K562 (cell line): Measurements from ENCODE around the gene LTBP1. TPM values are rescaled to one million over a fixed set of nuclear protein-coding genes. Genes with fewer than 3 reads are reported as not detected.

ENCODE experiments used
- ATAC-seq: fragments of 200-7000 bp; cut with Tn5 transposase; 3 replicates; pipeline ENCODE4 v1.9.1; 2020; ENCODE audit warnings: moderate library complexity
- BruUV-seq: library from RNA; stranded (reverse); fragments of 400-500 nt; replicated peaks from 2 replicates; lab custom pipeline; 2021; lab: Mats Ljungman, UMichigan
- CTCF ChIA-PET: fragments of 300-600 bp; formaldehyde crosslinking; extraction: SDS; loops from one replicate; lab custom pipeline; 2021; ENCODE audit warnings: low intra/inter-chr PET ratio; lab: Yijun Ruan, JAX
- POLR2A ChIA-PET: fragments of 300-600, 350-650 bp; sonication (Branson Sonifier 250); formaldehyde crosslinking; extraction: SDS; loops from one replicate; lab custom pipeline; 2021; ENCODE audit warnings: antibody characterized with exemption, inconsistent platforms; lab: Yijun Ruan, JAX
- DNase-seq, 4 experiments: peaks; one replicate each; pipeline versions ENCODE4 v3.0.0 to v3.0.0-alpha.2; 2011 to 2018; ENCODE audit warnings: low spot score in 3 of 4, mixed read lengths in 3 of 4; ENCODE audit errors: extremely low read depth in 1 of 4
- FAIRE-seq: peaks from 2 replicates; lab custom pipeline; 2011; peaks lifted over from hg19 to GRCh38; lab: Jason Lieb, UNC
- H2AFZ ChIP-seq: 2 replicates; pipeline ENCODE4 v1.6.0; 2011; ENCODE audit warnings: low read depth, low read length, control low read depth, inconsistent platforms
- H3K27ac ChIP-seq: fragments of 200-600 bp; 3 replicates; pipeline ENCODE4 v1.8.0; 2011; ENCODE audit warnings: low read depth, mild to moderate bottlenecking, control low read depth, inconsistent platforms, low read length, moderate library complexity, mixed read lengths; ENCODE audit errors: extremely low read depth
- H3K27me3 ChIP-seq, 2 experiments: fragments of 300-600 bp in 1 of 2; 2 replicates in 1 of 2; 3 replicates in 1 of 2; pipeline versions ENCODE4 v1.6.0 to v1.8.0; 2011; ENCODE audit warnings: inconsistent platforms in 2 of 2, low read length in 2 of 2, mild to moderate bottlenecking in 1 of 2, mixed read lengths in 1 of 2, moderate library complexity in 1 of 2; ENCODE audit not compliant: control insufficient read depth in 2 of 2, insufficient read depth in 2 of 2
- H3K36me3 ChIP-seq: fragments of 300-600 bp; 3 replicates; pipeline ENCODE4 v1.8.0; 2011; ENCODE audit warnings: mild to moderate bottlenecking, low read length, inconsistent platforms; ENCODE audit not compliant: control insufficient read depth, insufficient read depth
- H3K4me1 ChIP-seq, 2 experiments: fragments of 200-600 bp in 1 of 2; replicated peaks in 1 of 2; 2 replicates in 1 of 2; 3 replicates in 1 of 2; pipeline versions ENCODE4 v1.5.1 to v1.8.0; 2011; ENCODE audit warnings: inconsistent platforms in 2 of 2, low read length in 2 of 2, mild to moderate bottlenecking in 1 of 2, mixed read lengths in 1 of 2, moderate library complexity in 1 of 2; ENCODE audit not compliant: control insufficient read depth in 2 of 2, insufficient read depth in 2 of 2
- H3K4me2 ChIP-seq: 2 replicates; pipeline ENCODE4 v1.6.1; 2011; ENCODE audit warnings: low read length, control low read depth, inconsistent platforms, mixed read lengths; ENCODE audit not compliant: insufficient read depth
- H3K4me3 ChIP-seq: fragments of 200-600 bp; sonication (generic), shearing (Covaris generic); 2 replicates; pipeline ENCODE4 v1.5.1; 2016; ENCODE audit warnings: control low read depth, inconsistent platforms
- H3K79me2 ChIP-seq: fragments of 200-600 bp; 3 replicates; pipeline ENCODE4 v1.8.0; 2011; ENCODE audit warnings: low read length, inconsistent platforms; ENCODE audit not compliant: control insufficient read depth, insufficient read depth
- H3K9ac ChIP-seq, 2 experiments: 2 replicates each; pipeline versions ENCODE4 v1.6.0 to v1.6.1; 2011; ENCODE audit warnings: low read depth in 2 of 2, low read length in 2 of 2, control low read depth in 1 of 2, inconsistent platforms in 1 of 2, mild to moderate bottlenecking in 1 of 2, mixed read lengths in 1 of 2; ENCODE audit not compliant: insufficient read depth in 1 of 2
- H3K9me1 ChIP-seq: one replicate; pipeline ENCODE4 v1.6.0; 2011; ENCODE audit warnings: inconsistent platforms, mild to moderate bottlenecking, low read length, moderate library complexity; ENCODE audit not compliant: control insufficient read depth, insufficient read depth
- H3K9me3 ChIP-seq: replicated peaks from 2 replicates; pipeline ENCODE4 v1.5.1; 2011; ENCODE audit warnings: low read depth, low read length, inconsistent platforms; ENCODE audit not compliant: control insufficient read depth, insufficient read depth
- H4K20me1 ChIP-seq: replicated peaks from 2 replicates; pipeline ENCODE4 v1.6.1; 2011; ENCODE audit warnings: low read length, inconsistent platforms, mixed read lengths; ENCODE audit not compliant: control insufficient read depth, insufficient read depth
- DEAF1 ChIP-seq: fragments of 450-650 bp; formaldehyde crosslinking; IDR thresholded peaks from 2 replicates; pipeline ENCODE4 v1.4.0; 2020; ENCODE audit warnings: mild to moderate bottlenecking, moderate library complexity
- EP400 ChIP-seq: fragments of 450-650 bp; IDR thresholded peaks from 2 replicates; pipeline ENCODE4 v1.6.1; 2017; ENCODE audit warnings: antibody characterized with exemption, mild to moderate bottlenecking, moderate library complexity
- GATAD2A ChIP-seq: fragments of 450-650 bp; IDR thresholded peaks from 2 replicates; pipeline ENCODE4 v1.6.1; 2017
- KLF1 ChIP-seq: fragments of 450-650 bp; IDR thresholded peaks from 2 replicates; pipeline ENCODE4 v1.6.1; 2016; ENCODE audit warnings: missing genetic modification characterization, missing compliant biosample characterization
- MAFK ChIP-seq: IDR thresholded peaks from 2 replicates; pipeline ENCODE4 v1.6.1; 2011; ENCODE audit warnings: low read length, improper control_type of control experiment
- MCM5 ChIP-seq: fragments of 450-650 bp; IDR thresholded peaks from 2 replicates; pipeline ENCODE4 v1.6.1; 2016; ENCODE audit warnings: low read depth
- MEIS2 ChIP-seq: fragments of 450-650 bp; IDR thresholded peaks from 2 replicates; pipeline ENCODE4 v1.6.1; 2014; ENCODE audit warnings: mild to moderate bottlenecking; ENCODE audit not compliant: partially characterized antibody
- NFE2L1 ChIP-seq: fragments of 450-650 bp; IDR thresholded peaks from 2 replicates; pipeline ENCODE4 v1.6.1; 2016; ENCODE audit warnings: missing genetic modification characterization, low read depth, mild to moderate bottlenecking, missing compliant biosample characterization, moderate library complexity, borderline replicate concordance
- PTRF ChIP-seq: fragments of 450-650 bp; IDR thresholded peaks from 2 replicates; pipeline ENCODE4 v1.6.1; 2016; ENCODE audit warnings: mild to moderate bottlenecking, missing genetic modification characterization, missing compliant biosample characterization
- TARDBP ChIP-seq: fragments of 450-650 bp; IDR thresholded peaks from 2 replicates; pipeline ENCODE4 v1.6.1; 2016
- ZNF140 ChIP-seq: fragments of 250-450 bp; sonication (Bioruptor Pico); IDR thresholded peaks from 2 replicates; pipeline ENCODE4 v1.8.0; 2021; ENCODE audit warnings: moderate library complexity, mild to moderate bottlenecking, inconsistent platforms
- whole genome bisulfite sequencing: fragments of 100-300 bp; shearing (Covaris generic); methylation state at CpG from one replicate; pipeline ENCODE4 v1.1.6; 2016; ENCODE audit warnings: low coverage, mixed read lengths; ENCODE audit not compliant: insufficient coverage; ENCODE audit errors: missing lambda C conversion rate; 5-methylcytosine and 5-hydroxymethylcytosine counted together
- in situ Hi-C: fragments of 300-500 bp; cut with MboI; formaldehyde crosslinking; loops from 4 replicates; pipeline ENCODE4 v1.15.0; 2018; ENCODE audit warnings: inconsistent platforms, mixed read lengths
- intact Hi-C: fragments of 100-400 bp; cut with micrococcal nuclease; formaldehyde crosslinking; loops from 2 replicates; pipeline ENCODE4 v1.14.2; 2022
- polyA plus RNA-seq, 8 experiments: library from polyadenylated mRNA; depleted of rRNA in 4 of 8; stranded (reverse) in 5 of 8; unstranded in 3 of 8; fragments of >200 nt; fragmentation: Nextera tagmentation in 2 of 8; fragmentation: Illumina TruSeq in 1 of 8; extraction: Ambion mirVana in 2 of 8; extraction: Trizol in 1 of 8; gene quantifications; 2 replicates each; pipeline versions ENCODE4 v1.2.1 to v1.2.3, GENCODE V29; 2011 to 2014; ENCODE audit warnings: inconsistent platforms in 1 of 8, missing spikeins in 1 of 8
- total RNA-seq, 7 experiments: library from RNA; depleted of rRNA in 6 of 7; stranded (reverse); fragments of >200 nt in 6 of 7; fragmentation: Illumina TruSeq in 2 of 7; extraction: Trizol in 2 of 7; gene quantifications; 2 replicates each; pipeline versions ENCODE4 v1.2.1 to v1.2.3, GENCODE V29; 2011 to 2021; ENCODE audit warnings: low replicate concordance in 1 of 7
- TF ChIP-seq, protein P1 (sequence below): sonication (generic); formaldehyde crosslinking; IDR thresholded peaks from 2 replicates; pipeline ENCODE4 v1.8.0; 2022; ENCODE audit warnings: missing genetic modification reagents, mild to moderate bottlenecking, moderate library complexity, borderline replicate concordance
- TF ChIP-seq, protein P2 (sequence below): fragments of 200-800 bp; sonication (Bioruptor generic); IDR thresholded peaks from 2 replicates; pipeline ENCODE4 v1.6.1; 2017; ENCODE audit warnings: missing genetic modification characterization, missing compliant biosample characterization

LTBP1 gene
- total and polyA plus RNA-seq, 9 of the 15 experiments (the other 6 are each of a cell fraction or from before 2014, with no cell fraction given) = 3.6 to 16.4 (median 8.5) TPM

GRCh38 chr2:33266467-33266866, 319.7 kb downstream of the LTBP1 start (continued):
- TF ChIP-seq, protein P1, sequence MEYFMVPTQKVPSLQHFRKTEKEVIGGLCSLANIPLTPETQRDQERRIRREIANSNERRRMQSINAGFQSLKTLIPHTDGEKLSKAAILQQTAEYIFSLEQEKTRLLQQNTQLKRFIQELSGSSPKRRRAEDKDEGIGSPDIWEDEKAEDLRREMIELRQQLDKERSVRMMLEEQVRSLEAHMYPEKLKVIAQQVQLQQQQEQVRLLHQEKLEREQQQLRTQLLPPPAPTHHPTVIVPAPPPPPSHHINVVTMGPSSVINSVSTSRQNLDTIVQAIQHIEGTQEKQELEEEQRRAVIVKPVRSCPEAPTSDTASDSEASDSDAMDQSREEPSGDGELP (CRISPR knock-in tag) = peak; percentile 71

DNA sequence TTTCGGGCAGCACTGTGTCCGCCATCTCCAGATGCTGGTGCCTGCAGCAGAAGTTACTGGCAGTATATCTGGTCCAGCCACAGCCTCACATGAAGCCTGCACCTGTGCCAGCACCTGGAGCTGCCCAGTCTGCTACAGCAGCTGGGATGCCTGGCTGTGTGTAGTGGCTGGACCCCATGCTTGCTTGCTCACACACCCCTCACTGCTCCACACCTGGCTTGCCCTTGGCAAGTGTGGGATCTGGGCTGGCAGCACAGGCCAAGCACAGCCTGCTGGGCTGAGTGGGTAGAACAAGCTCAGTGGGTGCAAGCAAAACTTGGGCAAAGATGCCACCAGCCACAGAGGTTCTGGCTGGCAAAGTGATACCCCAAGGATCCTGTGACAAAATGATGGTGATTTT, 320.3 kb downstream of the LTBP1 start:
- 0 out of 2 replicates have a peak, but pooled peaks cover 3% of the 10 kb centered on the region for H3K9me3 ChIP-seq
- no peaks in the 10 kb centered on the region for H4K20me1 ChIP-seq
- H3K9me1 ChIP-seq = no peaks in the 10 kb centered on the region
- DNase-seq (no peak), FAIRE-seq (no peak), ATAC-seq (no peak)
- in situ Hi-C loops = no loop called here
- no peaks in the 10 kb centered on the region for H3K27me3 ChIP-seq
- ChIA-PET POLR2A (no interaction called here), CTCF (no interaction called here)
- H3K36me3 ChIP-seq = no peaks in the 10 kb centered on the region; the same call in 2 of the 3 replicates
- no peaks in the 10 kb centered on the region for H3K79me2 ChIP-seq
- no peak overlapping the region for H3K27ac ChIP-seq
- no peak overlapping the region for H3K4me2 ChIP-seq
- intact Hi-C loops = no loop called here
- H3K9ac ChIP-seq = no peak overlapping the region
- no peaks in the 10 kb centered on the region; a peak in 1 of 5 replicates for H3K4me1 ChIP-seq
- no TSS peak for BruUV-seq
- H2AFZ ChIP-seq = no peak overlapping the region
- 65% methylated on average over 2 of the region's 2 CpGs for WGBS
- no peak overlapping the region for H3K4me3 ChIP-seq
- TF ChIP-seq MCM5 (no peak), NFE2L1 (no peak), PTRF (tag) (no peak), ZNF140 (CRISPR knock-in tag) (no peak), MAFK (no peak), DEAF1 (CRISPR knock-in tag) (no peak), TARDBP (no peak), EP400 (no peak), KLF1 (tag) (no peak), MEIS2 (no peak), GATAD2A (no peak)
- TF ChIP-seq, protein P1 (CRISPR knock-in tag) = no peak
- TF ChIP-seq, protein P2, sequence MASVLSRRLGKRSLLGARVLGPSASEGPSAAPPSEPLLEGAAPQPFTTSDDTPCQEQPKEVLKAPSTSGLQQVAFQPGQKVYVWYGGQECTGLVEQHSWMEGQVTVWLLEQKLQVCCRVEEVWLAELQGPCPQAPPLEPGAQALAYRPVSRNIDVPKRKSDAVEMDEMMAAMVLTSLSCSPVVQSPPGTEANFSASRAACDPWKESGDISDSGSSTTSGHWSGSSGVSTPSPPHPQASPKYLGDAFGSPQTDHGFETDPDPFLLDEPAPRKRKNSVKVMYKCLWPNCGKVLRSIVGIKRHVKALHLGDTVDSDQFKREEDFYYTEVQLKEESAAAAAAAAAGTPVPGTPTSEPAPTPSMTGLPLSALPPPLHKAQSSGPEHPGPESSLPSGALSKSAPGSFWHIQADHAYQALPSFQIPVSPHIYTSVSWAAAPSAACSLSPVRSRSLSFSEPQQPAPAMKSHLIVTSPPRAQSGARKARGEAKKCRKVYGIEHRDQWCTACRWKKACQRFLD = no peak
